ENCODE measurements around the gene MVB12B. TPM values are rescaled to one million over a fixed set of nuclear protein-coding genes. Genes with fewer than 3 reads are reported as not detected.

MVB12B gene
- total RNA-seq, 1 donor from 2014 or later = 26.5 TPM

DNA sequence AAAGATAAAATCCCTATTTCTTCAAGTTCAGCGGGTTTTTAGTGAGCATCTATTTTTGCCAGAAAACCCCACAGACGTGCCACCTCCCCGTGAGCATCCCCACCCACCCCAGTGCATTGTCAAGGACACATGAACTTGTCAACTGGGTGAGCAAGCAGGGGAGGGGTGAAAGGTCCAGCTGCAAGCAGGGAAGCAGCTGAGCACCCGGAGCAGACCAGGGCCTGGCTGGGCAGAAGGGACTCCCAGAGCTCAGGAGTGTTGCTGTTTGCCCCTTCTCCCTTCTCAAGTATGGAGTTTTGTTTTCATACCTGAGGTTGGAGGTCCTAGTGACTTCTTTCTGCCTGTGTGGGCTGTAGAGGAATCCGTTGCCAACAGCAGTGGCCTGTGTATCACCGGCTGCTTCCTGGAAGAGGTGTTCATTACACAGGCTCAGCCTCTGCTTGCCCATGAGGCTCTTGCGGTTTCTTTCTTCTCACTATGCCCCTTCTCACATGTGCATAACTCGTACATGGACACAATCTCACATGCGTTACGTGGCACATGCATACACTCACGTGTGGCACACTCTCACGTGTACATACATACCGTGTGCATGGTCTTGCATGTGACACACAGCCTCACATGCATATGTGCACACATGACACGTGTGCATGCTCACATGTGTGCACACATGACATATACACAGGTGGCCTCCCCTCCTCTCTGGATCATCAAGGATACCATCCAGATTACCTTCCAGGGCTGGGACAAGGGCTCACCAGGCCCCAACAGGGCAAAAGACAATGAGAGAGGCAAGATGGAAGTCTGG, 126.7 kb downstream of the MVB12B start:
- no peak for DNase-seq

- DNase-seq = no peak
Observed at GRCh38 chr9:126454215-126454614, 127.6 kb downstream of the MVB12B start.

DNA sequence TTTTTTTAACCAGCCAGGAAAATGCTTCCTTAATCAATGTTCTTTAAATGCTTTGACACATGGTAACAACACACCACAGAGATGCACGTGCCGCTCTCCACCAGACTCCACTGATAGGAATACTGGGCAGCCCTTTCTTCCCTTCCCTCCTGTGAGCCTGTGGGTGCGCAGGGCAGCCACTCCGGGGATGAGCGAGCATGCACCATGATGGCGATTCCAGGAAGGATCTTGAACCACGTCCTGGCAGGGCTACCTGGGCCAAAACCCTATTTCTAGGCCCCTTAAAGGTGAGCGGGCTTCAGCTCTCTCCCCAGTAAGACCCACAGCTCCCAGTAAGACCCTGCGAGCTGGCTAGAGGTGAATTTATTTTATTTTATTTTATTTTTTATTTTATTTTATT, 128.2 kb downstream of the MVB12B start:
- DNase-seq = no peak

- peak; percentile 56 for DNase-seq
Observed at GRCh38 chr9:126456441-126457174, 130.0 kb downstream of the MVB12B start.

DNA sequence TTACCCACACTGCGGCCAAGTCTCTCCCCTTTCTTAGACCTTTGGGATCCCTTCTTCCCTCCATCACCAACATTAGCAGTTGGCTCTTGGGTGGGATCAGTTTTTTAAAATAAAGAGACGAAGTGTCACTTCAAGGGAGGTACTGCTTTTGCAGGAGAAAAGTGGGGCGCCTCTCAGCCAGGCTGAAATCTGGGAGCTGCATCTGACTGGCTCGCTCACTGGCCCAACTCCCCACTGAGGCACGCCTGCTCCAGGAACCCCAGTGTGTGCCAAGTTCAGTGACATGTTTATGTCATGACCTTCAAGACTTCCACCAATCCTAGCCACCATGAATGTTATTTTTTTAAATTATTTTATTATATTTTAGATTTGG, 130.5 kb downstream of the MVB12B start:
- no peak for DNase-seq

- DNase-seq = no peak
Observed at GRCh38 chr9:126457890-126458289, 131.3 kb downstream of the MVB12B start.

DNA sequence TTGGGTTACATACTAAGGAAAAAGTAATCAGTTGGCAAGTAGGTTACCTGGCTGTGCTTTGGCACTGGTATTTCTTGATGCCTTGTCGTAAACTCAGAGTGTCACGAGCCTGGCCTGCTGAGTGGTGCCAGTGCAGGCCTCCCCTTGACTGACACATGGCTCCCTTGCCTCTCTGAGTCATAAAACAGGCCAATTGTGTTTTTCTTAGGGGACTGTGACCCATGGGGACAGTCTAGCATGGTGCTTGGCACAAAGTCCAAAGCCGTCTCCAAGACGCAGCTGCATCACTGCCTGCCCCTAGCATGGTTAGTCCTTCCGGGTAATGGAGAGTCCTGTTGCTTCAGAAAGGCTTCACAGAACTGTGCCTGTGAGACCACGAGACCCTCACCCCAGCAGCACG, 132.5 kb downstream of the MVB12B start:
- DNase-seq = no peak

- DNase-seq = no peak
Observed at GRCh38 chr9:126459546-126459945, 132.9 kb downstream of the MVB12B start.

- no peak for DNase-seq
Observed at GRCh38 chr9:126459965-126460843, 133.6 kb downstream of the MVB12B start.

GRCh38 chr9:126461029-126461428, 134.4 kb downstream of the MVB12B start:
- no peak for DNase-seq

DNA sequence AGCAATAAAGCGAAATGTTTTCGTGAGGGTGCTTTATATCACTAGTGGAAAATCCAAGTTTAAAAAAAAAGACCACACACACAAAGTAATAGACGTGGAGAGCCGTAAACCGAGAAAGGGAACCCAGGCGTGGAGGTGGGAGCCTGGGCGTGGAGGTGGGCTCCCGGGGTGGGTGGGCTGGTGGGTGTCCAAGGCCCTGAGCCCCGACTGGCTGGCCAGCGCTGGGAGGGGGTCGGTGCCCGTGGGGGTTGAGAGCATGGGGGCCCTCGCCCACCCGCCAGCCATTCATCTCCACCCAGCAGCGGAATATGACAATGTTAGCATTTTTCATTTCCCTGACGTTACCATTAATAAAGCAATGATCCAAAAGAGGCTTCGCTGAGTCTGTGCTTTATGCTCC, 135.0 kb downstream of the MVB12B start:
- DNase-seq = no peak

DNA sequence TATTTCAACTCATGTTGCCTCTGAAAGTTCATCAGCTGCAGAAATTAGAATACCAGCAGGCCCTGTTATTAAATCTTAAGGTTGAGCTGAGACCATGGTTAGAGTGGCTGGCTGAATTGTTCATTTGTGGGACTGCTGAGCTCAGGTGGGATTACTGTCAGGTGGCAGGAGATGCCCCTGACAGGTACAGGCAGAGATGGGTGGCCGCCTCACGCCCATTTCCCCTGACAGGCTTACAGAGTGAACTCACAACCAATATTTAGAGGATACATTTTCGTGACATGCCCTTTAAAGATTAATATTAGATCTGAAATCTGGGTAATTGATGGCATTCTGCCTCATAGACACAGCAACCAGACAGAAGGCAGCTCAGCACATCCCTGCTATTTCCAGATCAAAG, 136.0 kb downstream of the MVB12B start:
- DNase-seq = no peak

DNA sequence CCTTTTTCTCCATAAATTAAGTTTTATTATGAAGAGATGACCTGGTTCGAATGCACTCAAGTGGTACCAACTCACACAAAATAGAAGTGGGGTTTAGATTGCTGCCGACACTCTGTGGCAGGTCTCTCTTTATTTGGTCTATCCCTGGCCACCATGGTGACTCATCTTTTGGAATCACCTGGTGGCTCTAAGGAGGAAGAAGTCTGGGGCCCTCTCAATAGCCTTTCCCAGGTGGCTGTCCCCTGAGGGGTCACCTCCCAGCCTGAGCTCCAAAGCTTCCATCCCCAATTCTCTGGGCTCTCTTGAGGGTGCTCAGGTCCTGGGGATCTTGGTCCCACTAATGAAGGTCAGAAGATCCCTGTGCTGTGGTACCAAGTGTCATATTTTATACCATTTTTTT, 136.8 kb downstream of the MVB12B start:
- DNase-seq = no peak

DNA sequence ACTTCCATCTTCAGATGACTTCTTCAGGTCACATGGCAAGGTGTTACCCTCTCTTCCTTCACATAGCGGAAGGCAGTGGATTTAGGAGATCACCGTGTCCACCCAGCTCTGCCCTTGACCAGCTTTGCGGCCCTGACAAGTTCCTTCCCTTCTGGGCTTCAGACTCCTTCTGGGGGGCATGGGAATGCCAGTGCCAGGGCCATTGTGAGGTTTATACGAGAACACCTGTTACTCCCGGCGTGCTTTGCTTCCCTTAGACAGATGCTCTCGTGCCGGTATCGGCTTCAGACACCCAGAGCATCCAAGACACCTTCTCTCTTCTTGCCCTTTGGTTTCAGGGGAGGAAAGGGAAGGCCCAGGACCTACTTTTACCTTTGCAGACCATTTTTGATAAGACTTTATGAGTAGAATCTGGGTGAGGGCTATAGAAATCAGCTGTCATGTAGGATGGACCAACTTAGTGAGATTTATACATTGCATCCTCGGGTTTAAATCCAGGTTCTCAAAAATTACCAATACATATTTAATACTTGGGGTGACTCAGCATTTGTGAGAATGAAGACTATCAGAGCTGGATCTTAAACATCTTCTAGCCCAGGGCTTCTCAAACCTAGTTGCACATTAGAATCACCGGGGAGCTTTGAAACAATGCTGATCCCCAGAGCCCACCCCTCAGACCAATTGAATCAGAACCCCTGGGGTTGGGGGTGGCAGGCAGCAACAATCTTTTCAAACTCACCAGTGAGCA, 138.2 kb downstream of the MVB12B start:
- DNase-seq = no peak

DNA sequence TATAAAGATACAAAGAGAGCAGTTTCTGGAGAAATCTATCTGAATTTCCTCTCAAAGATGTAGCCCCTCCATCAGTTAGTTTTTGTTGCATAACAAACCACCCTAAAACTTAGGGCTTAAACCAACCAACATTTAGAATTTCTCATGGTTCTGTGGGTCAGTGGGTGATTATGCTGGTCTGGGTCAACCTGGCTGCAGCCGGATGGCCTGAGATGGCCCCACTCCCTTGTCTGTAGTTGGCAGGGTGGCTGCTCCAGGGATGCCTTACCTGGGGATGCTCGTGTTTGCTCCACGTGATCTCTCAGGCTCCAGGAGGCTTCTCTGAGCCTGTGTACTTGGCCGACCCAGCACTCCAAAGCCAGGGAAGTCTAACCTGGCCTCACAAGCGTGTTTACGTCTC, 139.3 kb downstream of the MVB12B start:
- DNase-seq = no peak

GRCh38 chr9:126468141-126468825, 141.7 kb downstream of the MVB12B start:
- no peak for DNase-seq

DNA sequence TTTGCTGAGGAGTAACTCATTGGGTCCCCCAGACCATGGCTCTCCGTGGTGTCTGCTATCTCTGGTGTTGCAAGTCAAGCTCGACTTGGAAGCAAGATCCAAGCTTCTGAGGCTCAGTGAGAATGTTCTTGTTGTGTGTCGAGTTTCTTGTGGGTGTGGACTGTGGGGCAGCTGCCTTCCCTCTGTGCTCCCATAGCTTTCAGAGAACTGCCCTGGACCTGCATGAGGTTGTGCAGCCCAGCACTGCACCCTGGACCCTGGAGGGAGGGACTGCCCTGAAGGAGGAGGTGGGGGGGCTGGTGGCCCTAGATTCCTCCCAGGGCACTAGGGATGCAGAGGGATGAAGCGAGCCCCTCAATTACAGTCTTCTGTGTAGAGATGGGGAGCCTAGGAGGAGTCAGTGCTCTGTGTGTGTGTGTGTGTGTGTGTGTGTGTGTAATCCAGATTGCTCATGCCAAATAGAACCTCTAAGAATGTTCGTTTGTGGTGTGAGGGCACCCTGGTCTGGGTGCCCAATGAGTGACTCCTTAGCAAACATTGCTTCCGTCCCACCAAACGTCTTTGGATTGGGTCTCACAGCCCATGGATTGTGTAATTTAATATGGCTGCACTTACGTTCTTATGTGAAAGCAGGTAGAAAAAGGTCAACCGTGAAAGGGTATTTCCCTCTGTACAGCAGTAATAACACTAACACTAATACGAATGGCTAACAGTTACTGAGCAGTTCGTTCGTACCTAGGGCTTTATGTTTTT, 143.8 kb downstream of the MVB12B start:
- no peak for DNase-seq

DNA sequence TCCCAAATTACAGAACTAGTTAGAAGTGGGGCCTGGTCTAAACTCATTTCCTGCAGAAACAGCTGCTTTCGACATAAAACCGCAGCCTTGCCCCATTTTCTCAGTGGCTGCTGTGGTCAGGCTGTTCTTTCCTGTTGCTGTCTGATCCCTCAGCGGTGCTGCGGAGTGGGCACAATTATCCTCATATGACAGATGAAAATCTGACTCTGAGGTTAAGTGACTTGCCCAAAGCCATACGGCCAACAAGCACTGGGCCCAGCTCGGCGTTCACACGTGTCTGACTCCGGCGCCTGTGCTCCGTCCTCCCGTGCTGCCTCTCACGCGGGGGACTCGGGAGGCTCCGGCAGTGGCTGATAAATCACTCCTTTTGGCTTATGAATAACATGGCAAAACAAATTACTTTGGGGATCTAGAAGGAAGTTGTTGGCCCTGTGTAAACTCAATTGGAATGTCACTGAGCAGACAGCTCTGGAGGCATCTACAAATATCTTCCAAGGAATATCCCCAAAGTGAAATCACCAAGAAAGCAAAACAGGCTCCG, 144.5 kb downstream of the MVB12B start:
- DNase-seq = peak; percentile 30

GRCh38 chr9:126472198-126472947, 145.7 kb downstream of the MVB12B start:
- DNase-seq = no peak

GRCh38 chr9:126472948-126473298, 146.3 kb downstream of the MVB12B start:
- DNase-seq = no peak

All from tongue (tissue), 2 donors.